Type B pancreatic cell (in vitro differentiated cells): ENCODE measurements around the gene AGAP3. TPM values are rescaled to one million over a fixed set of nuclear protein-coding genes. Genes with fewer than 3 reads are reported as not detected.

Experiments used
- DNase-seq: peaks from one replicate; pipeline ENCODE4 v3.0.0; 2021; ENCODE audit warnings: mixed read lengths; ENCODE audit not compliant: unreplicated experiment; ENCODE audit errors: extremely low spot score
- H3K27ac Mint-ChIP-seq: 2 replicates; pipeline ENCODE4 v1.8.0; 2021; ENCODE audit warnings: mild to moderate bottlenecking, mixed read lengths
- H3K27me3 Mint-ChIP-seq: 2 replicates; pipeline ENCODE4 v1.8.0; 2021; ENCODE audit warnings: mixed read lengths
- H3K36me3 Mint-ChIP-seq: 2 replicates; pipeline ENCODE4 v1.8.0; 2021; ENCODE audit warnings: mixed read lengths
- H3K4me1 Mint-ChIP-seq: one replicate; pipeline ENCODE4 v1.8.0; 2021; ENCODE audit warnings: mixed read lengths; ENCODE audit not compliant: unreplicated experiment
- H3K4me3 Mint-ChIP-seq: 2 replicates; pipeline ENCODE4 v1.8.0; 2021; ENCODE audit warnings: mild to moderate bottlenecking, mixed read lengths
- H3K9me3 Mint-ChIP-seq: 2 replicates; pipeline ENCODE4 v1.8.0; 2021; ENCODE audit warnings: mixed read lengths
- total RNA-seq: library from RNA; stranded (reverse); gene quantifications from 2 replicates; pipeline ENCODE4 v1.2.1, GENCODE V29; 2021; ENCODE audit warnings: low replicate concordance
- TF ChIP-seq, protein P1 (sequence below): fragments of 200-600 bp; sonication (generic); conservative IDR thresholded peaks from 2 replicates; pipeline ENCODE4 v1.5.0; 2021; ENCODE audit warnings: antibody characterized with exemption, mild to moderate bottlenecking

The AGAP3 gene
- total RNA-seq, 1 donor from 2014 or later, result 114 TPM

DNA sequence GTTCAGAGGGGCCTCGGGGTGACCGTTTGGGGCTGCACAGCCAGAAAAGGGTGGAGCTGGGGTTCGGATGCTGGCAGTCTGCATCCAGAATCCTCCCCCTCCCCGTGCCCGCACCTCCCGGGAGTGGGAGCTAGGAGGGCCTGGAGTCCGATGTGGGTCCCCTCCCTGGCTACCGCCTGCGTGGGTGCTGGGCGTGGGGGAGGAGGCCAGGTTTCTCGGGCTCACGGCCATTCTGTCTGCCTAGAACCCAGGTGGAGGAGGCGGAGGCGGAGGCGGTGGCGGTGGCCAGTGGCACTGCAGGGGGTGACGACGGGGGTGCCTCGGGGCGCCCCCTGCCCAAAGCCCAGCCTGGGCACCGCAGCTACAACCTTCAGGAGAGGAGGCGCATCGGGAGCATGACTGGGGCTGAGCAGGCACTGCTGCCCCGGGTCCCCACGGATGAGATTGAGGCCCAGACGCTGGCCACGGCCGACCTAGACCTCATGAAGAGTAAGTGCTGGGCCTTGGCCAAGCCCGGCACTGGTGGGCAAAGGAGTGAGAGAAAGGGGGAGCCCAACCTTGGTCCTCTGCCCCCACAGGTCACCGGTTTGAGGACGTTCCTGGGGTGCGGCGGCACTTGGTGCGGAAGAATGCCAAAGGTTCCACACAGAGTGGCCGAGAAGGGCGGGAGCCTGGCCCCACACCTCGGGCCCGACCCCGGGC, 19.9 kb upstream of the AGAP3 start:
- no peak for DNase-seq
- Mint-ChIP-seq H3K27ac (no peak overlapping the region), H3K9me3 (no peaks in the 10 kb centered on the region), H3K4me3 (no peak overlapping the region), H3K36me3 (peaks cover 3% of the 10 kb centered on the region), H3K4me1 (peaks cover 10% of the 10 kb centered on the region), H3K27me3 (no peaks in the 10 kb centered on the region)
- TF ChIP-seq, protein P1, sequence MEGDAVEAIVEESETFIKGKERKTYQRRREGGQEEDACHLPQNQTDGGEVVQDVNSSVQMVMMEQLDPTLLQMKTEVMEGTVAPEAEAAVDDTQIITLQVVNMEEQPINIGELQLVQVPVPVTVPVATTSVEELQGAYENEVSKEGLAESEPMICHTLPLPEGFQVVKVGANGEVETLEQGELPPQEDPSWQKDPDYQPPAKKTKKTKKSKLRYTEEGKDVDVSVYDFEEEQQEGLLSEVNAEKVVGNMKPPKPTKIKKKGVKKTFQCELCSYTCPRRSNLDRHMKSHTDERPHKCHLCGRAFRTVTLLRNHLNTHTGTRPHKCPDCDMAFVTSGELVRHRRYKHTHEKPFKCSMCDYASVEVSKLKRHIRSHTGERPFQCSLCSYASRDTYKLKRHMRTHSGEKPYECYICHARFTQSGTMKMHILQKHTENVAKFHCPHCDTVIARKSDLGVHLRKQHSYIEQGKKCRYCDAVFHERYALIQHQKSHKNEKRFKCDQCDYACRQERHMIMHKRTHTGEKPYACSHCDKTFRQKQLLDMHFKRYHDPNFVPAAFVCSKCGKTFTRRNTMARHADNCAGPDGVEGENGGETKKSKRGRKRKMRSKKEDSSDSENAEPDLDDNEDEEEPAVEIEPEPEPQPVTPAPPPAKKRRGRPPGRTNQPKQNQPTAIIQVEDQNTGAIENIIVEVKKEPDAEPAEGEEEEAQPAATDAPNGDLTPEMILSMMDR, result no peak

DNA sequence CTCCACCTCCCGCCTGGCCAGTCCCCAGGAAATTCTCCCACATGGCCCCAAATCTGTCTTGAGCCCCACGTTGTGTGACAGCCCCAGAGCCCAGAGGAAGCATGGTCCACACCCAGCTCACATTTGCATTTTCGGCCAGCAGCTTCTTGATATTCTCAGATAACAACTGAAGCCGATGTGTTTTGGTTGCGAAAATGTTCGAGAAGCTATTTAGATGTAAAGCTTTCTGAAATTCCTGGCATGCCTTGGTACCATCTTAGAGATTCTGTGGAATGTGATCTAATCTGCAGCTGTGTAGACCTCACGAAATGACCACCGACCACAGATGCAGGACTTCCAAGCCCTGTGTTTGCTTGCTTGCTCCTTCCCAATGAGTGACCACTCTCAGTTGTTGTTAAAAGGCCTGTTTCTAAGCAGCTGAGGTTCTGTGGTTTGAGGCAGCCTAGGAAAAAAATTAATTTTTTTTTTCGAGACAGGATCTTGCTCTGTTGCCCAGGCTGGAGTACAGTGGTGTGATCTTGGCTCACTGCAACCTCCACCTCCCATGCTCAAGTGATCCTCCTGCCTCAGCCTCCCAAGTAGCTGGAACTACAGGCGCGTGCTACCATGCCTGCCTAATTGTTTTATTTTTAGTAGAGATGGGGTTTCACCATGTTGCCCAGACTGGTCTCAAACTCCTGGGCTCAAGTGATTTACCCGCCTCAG, 18.1 kb upstream of the AGAP3 start:
- no peaks in the 10 kb centered on the region for H3K9me3 Mint-ChIP-seq
- H3K27me3 Mint-ChIP-seq, result no peaks in the 10 kb centered on the region
- DNase-seq, result no peak
- no peak overlapping the region for H3K27ac Mint-ChIP-seq
- TF ChIP-seq, protein P1, result no peak
- peaks cover 3% of the 10 kb centered on the region for H3K4me1 Mint-ChIP-seq
- H3K36me3 Mint-ChIP-seq, result peaks cover 3% of the 10 kb centered on the region
- H3K4me3 Mint-ChIP-seq, result no peak overlapping the region

DNA sequence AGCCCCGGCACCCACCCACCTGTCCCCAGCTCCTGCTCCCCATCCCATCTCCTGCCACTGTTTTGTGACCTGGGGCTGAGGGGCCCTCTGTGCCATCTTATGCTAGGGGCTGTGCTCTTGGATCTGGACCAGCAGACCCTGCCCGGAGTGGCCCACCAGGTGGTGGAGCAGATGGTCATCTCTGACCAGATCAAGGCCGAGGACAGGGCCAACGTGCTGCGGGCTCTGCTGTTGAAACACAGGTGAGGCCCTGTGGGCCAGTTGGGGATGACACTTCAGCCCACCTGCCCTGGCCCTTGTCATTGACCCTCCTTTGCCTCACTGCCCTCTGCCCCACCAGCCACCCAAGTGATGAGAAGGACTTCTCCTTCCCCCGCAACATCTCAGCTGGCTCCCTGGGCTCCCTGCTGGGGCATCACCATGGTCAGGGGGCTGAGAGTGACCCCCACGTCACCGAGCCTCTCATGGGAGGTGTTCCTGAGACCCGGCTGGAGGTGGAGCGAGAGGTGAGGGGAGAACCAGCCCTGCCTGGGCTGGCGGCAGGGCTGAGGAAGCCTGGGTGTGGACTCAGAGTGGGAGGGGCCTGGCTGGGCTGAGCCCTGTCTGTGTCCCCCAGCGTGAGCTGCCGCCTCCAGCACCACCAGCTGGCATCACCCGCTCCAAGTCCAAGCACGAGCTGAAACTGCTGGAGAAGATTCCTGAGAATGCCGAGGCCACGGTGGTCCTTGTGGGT, 16.3 kb upstream of the AGAP3 start:
- peaks cover 3% of the 10 kb centered on the region for H3K36me3 Mint-ChIP-seq
- H3K27me3 Mint-ChIP-seq, result no peaks in the 10 kb centered on the region
- H3K9me3 Mint-ChIP-seq, result no peaks in the 10 kb centered on the region
- no peak overlapping the region for H3K27ac Mint-ChIP-seq
- no peak overlapping the region for H3K4me3 Mint-ChIP-seq
- TF ChIP-seq, protein P1, result no peak
- no peaks in the 10 kb centered on the region for H3K4me1 Mint-ChIP-seq
- DNase-seq, result no peak

DNA sequence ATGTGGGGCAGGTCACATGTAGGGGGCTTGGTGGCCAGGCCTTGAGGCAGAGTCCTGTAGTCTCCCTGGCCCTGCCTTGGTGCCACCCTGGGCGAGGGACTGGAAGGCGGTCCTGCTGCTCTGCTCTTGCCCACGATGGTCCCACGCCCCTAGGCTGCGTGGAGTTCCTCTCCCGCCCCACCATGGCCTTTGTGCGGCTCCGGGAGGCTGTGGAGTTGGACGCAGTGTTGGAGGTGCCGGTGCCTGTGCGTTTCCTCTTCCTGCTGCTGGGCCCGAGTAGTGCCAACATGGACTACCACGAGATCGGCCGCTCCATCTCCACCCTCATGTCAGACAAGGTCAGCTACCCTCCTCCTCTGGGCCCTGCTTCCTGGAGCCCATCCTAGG, 15.7 kb upstream of the AGAP3 start:
- Mint-ChIP-seq H3K9me3 (no peaks in the 10 kb centered on the region), H3K4me1 (no peaks in the 10 kb centered on the region), H3K27ac (no peak overlapping the region), H3K36me3 (peaks cover 3% of the 10 kb centered on the region), H3K4me3 (no peak overlapping the region), H3K27me3 (no peaks in the 10 kb centered on the region)
- no peak for DNase-seq
- TF ChIP-seq, protein P1, result no peak

DNA sequence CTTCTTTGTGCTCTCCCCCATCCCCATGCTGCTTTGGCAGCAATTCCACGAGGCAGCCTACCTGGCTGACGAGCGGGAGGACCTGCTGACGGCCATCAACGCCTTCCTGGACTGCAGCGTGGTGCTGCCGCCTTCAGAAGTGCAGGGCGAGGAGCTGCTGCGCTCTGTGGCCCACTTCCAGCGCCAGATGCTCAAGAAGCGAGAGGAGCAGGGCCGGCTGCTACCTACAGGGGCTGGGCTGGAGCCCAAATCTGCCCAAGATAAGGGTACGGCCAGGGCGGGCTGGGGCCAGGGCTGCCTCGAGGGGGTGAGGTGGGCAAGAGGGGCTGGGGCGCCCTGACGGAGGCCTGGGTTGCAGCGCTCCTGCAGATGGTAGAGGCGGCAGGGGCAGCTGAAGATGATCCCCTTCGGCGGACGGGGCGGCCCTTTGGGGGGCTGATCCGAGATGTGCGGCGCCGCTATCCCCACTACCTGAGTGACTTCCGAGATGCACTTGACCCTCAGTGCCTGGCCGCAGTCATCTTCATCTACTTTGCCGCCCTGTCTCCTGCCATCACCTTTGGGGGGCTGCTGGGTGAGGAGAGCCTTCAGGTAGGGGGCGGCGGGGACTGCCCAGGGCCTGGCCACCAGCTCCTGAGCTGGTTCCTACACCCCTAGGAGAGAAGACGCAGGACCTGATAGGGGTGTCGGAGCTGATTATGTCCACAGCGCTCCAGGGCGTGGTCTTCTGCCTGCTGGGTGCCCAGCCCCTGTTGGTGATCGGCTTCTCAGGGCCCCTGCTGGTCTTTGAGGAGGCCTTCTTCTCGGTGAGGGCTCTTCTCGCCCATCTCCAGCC, 15.0 kb upstream of the AGAP3 start:
- H3K36me3 Mint-ChIP-seq, result peaks cover 3% of the 10 kb centered on the region
- H3K4me3 Mint-ChIP-seq, result no peak overlapping the region
- no peaks in the 10 kb centered on the region for H3K4me1 Mint-ChIP-seq
- TF ChIP-seq, protein P1, result no peak
- DNase-seq, result no peak
- no peaks in the 10 kb centered on the region for H3K27me3 Mint-ChIP-seq
- H3K9me3 Mint-ChIP-seq, result no peaks in the 10 kb centered on the region
- no peak overlapping the region for H3K27ac Mint-ChIP-seq
